SKM-1 treated with dmso at 0.1 percent for 144 hours (cell line): Measurements from ENCODE around the gene AMOTL1.

Source experiments
- DNase-seq: peaks from one replicate; lab custom pipeline; 2025; ENCODE audit not compliant: unreplicated experiment; lab: John Stamatoyannopoulos, UW

The AMOTL1 gene

DNA sequence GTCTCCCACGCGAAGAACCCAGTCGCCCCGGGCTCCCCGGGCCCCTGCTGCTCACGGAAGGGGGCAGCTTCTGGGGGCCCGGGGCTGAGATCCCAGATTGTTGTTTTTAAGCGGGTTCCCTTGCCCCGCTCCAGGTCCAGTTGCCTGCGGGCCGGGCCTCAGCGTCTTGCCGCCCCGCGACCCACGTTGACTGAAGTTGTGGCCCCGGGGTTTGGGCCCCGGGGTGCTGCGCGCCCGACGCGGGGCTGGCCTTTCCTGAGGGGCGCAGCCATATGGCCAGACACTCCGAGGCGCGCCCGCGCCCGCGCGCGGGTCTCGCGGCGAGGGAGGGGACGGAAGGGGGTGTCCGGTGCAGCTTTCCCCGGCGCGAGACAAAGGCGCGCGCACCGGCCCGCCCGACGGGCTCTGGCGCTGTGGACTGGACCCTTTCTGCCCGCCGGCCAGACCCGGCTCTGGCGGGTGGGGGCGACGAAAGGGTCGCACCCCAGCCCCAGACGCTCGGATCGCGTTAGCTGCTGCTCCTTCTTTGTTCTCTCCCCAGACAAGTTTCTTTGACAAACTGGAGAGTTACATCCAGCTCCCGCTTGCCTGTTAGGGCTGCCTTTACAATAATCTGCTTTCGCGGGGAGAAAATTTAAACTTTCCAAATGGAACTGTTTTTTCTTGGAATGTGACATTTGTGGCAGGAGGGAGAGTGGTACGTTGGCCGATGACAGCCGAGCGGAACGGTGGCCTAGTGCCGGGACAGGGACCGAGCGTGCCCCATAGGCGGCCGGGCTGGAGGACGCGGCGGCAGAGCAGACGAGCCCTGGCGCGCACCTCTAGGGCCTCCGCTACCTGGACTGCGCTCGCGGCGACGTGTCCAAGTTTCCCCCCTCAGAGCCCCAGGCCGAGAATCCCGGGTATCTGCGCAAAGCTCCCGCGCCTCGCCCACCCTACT, 716 bp downstream of the AMOTL1 start:
- no peak for DNase-seq

DNA sequence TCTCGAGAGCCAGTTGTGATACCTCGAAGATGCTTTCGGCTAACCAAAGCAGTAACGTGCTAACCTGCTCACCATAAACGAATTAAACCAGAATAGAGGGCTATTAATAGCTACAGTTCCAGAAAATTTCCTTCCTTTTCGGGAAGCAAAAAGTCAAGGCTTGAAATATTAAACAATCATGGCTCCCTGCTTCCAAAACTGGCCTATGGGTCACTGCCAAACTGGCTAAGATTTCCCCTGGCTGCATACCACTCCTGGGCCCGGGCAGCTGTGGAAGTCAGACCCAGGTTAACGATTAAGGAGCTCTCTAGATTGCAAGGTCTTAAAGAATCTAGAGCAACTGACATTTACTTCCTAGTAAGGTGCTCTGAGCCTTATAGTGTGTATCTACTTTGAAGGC, 1.7 kb downstream of the AMOTL1 start:
- no peak for DNase-seq

DNA sequence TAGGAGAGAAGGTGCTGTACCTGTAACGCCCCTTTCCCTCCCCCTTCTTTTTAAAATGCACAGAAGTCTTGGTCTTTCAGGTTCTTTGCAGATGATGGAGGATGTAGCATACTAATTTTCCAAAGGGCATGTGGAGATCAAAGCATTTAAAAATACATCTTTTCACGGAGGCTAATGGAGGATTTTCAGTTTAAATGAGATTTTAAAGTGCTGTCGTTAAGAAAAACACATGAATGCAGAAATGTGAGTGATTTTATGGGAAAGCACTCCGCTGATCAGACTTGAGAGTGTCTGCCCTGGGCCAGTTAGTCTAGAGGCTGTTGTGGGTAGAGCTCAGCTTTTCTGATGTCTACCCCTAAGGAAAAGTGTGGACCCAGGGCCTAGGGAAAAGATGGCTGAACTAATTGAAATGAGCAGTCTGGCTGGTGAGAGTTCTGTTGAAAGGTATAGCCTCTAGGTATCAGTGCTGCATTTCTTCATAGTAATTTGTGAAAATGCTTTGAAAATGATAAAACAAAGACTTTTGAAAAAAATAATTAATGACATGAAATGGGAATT, 2.5 kb downstream of the AMOTL1 start:
- DNase-seq: no peak

DNA sequence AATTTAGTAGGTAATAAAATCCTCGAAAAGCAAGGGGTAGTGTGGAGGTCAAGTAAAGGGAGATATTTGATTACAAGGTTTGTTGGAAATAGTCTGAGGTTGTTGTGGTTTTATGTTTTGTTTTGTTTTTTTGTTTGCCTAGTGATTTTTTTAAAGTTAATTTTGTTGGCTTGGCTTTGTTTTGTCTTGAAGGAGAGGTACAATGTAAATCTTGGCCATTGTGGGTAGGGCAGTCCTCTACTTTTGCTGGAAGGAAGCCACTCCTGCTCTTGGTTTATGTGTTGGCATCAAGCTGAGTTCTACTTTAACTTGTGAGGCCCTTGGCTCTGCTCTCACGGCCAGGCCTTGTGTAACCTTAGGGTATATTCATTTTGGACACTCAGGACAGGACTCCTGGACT, 3.2 kb downstream of the AMOTL1 start:
- DNase-seq: no peak

DNA sequence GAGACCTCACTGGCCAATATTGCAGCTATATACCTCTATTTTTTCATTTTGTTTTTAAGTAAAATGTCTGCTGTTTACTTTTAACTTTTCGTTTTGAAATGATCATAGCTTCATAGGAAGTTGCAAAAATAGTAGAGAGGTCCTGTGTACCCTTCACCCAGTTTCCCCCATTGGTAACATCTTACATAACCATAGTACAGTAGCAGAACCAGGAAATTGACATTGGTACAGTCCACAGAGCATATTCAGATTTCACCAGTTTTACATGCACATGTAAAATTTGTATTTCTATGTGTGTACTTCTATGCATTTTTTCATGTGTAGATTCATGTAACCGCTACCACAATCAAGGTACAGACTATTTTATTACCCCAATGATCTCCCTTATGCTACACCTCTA, 3.8 kb downstream of the AMOTL1 start:
- no peak for DNase-seq

DNA sequence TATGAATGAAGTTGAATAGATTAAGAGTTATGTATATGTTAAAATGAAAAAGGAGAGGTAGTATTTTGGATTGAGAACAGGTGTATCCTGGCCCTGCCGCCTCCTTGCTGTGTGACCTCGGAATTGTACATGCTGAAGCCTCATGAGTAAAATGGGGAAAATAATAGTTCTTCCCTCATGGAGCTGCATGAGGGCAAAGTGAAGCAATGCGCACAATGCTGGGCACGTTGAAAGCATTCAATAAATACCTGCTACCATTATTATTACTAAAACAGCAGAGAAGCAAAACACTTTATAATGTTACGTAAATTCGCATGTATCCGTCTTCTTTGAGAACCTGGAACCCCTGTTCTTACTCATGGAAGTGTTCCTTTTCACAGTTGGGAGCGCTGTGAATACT, 5.7 kb downstream of the AMOTL1 start:
- DNase-seq: no peak

DNA sequence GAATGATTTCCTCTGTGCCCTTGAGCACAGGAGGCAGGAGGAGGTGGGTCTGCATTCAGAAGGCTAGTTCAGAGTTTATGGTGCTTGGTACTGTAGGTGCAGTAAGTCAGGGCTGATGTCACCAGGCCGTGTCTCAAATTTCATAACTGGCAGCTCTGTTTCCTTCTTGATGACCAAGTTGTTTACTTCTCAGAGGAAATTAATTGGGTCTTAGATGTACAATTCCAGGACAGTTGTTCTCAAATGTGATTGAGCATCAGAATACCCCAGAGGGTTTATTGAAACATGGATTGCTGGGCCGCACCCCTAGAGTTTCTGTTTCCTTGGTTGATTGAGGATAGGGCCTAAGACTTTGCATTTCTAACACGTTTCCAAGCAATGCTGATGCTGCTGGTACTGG, 6.2 kb downstream of the AMOTL1 start:
- DNase-seq: no peak

DNA sequence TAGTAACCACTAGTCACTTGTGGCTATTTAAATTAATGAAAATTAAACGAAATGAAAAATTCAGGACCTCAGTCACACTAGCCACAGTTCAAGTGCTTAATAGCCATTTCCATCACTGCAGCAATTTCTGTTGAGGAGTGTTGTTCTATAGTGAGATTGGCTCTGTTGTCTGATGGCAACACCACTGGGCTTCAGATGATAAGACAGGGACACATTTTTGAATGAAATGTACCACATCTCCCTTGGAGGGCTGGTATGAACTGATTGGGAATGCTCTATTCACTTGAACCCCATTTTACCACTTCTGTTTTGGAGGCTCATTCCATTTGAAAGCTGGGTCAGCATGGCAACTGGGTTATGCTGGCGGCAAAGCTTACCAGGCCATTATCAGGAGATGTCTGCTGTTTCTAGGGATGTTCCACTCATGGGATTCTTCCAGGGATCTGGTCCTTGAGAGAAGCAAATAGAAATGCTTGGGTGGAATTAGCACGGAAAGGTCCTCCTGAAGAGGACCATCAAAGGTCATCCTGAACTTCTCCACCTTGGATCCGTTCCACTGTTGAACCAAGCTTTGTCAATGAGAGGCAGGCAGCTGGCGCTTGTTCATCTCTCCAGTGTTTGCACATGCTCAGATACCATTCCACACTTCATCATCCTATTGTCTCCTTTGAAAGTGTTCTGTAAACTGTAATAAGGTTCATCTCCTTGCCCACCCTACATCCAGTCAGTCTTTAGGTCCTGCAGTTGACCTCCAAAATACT, 7.6 kb downstream of the AMOTL1 start:
- DNase-seq: no peak

DNA sequence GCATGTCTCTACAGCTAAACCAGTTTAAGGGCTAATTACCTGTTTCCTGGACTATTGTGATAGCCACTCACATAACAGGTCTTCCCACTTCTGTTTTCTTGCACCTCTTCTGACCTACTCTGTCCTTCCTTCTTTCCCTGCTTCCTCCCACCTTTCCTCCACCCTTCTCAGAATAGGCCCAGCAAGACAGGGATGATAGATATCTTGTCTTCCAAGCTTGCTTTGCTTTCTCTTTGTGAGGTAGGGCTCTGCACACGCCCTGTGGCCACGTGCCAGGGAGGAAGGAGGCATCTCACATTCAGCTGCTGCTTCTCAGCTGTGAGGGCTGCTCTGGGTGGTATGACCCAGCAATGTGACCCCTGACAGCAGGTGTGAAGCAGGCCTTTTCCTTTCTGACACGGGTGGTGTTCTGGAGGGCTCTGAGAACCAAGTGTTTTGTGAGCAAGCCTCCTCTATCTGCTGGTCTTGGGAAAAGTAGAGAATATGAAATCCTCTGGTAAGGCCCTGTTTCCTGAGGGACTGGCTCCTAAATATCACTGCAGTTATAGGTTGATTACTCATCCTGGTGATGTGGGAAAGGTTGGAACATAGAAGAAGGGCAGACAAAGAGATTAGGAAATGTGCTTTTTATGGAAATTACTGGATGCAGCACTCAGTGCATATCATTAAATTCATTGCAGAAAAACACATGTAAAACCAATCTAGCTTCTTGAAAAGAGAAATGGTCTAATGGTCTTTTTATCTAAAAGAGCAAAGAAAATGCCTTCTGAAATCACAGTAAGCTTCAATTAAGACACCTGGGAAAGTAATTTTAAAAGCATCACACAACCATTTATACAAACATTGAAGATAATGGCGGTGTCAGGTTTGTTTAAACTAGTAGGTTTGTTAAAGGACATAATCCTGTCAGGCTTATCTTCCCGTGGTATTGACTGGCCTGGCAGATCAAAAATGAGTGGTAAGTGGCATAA, 8.5 kb downstream of the AMOTL1 start:
- DNase-seq: no peak

DNA sequence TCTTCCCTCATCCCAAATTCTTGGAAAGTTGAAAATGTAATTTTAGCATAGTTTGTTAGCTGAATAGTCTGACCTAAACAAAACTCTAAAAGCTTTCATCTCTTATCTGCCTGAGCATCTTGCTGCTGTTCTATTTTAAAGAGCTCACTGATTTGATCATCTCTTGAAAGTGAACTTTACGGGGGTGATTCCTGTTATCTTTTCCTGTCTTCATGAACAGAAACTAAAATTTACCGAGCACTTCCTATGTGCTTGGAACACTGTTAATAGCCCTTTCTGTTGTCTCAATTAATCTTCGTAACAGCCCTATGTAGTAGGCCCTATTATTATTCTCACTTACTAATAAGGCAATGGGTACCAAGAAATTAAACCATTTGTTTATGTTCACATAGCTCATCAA, 12.3 kb downstream of the AMOTL1 start:
- no peak for DNase-seq

DNA sequence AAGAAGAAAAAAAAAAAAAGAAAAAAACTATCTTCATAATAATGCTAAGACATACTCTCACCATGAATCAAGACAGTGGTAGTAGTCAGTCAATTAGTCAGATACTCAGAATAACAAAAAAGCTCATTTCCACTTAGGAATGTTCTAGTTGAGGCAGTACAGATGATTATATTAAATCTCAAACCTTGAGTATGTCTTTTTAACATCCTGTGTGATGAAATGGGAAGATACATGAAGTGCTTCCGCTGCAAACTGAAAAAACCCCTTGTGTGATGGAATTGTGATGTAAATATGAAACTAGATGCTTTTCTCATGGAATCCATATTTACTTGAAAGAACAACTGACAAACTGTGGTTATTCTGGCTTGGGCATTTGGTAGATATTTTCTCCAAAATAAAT, 13.7 kb downstream of the AMOTL1 start:
- no peak for DNase-seq

DNA sequence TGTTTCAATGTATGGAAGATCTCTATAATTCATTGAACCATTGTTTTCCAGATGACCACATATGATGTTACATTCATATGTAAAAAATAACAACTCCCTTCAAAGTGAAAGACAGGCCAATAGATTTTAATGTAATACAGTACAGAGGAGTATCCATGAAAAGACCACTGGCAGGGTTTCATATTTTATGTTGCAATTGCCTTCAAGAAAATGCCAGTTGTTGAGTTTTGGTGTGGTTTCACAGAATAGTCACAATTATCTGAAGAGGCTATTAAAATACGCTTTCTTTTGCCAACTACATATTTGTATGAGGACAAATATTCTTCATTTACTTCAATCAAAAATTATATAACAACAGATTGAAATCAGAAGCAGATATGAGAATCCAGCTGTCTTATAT, 14.3 kb downstream of the AMOTL1 start:
- DNase-seq: no peak

DNA sequence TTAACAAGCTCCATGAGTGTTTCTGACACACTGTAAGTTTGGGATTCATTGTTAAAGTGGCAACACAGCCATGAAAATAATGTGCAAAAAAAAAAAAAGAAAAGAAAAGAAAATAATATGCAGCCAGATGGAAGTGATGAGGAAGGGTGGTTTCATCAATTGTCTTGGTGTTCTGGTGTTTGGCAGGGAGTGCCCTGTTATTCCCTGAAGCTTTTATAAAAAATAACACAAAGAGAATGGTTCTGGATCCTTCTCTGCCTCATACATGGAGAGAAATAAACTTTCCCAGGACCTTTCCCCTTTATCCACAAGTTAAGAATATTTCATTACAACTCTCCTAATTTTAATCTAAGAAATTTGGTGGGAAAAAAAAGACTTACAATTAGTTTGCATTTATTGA, 16.7 kb downstream of the AMOTL1 start:
- DNase-seq: no peak

DNA sequence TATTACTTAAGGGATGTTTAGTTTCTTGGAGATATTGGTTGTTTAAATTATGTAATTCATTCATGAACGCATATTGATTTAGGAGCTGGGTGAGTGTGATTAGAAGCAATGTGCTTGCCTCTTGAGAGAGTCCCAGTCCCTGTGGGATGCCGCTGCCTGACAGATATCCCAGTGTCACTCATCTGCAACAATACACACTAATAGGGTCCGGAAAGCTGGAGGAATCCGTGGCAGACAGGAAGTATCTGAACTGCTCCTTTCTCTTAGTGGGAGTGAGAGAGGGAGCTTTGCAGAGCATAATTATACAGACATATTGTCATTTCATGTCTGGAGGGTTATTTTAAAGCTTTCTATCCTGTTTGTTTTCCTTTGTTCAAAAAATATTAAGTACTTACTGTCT, 17.4 kb downstream of the AMOTL1 start:
- no peak for DNase-seq

DNA sequence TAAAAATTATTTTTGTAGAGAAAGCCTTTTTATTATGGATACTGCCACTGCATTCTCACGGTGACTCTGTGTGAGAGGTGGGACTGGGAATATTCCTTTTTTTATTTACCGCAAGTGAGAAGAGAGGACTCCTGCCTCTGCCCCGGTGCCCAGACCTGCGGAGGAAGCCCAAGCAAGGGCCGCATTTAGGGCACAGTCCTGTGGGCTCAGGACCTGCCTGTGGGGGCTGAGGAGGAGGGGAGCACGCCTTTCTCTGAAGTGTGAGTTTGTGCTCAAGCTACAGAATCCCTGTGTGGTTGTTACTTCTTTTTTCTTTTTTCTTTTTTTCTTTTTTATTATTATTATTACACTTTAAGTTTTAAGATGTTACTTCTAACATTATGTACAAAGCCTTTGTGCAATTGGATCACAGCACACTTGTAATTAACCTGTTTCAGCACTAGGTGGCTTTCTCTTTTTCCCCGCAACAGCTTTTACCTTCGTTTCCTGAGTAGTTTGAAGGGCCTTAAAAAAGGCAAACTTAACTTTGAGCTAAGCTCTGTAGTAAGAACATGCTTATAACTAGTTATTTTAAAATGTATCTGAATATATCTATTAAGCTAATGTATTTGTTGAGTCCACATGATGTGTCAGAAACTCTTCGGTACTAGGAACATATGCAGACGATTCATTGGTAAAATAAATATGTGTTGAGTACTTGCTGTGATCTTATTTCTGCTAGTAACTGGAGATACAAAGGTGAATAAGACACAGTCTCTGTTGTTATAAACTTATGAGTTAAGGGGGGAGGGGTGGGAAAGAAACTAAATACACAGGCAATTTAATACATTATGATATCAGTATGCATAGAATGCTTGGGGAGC, 18.3 kb downstream of the AMOTL1 start:
- peak; percentile 51 for DNase-seq

DNA sequence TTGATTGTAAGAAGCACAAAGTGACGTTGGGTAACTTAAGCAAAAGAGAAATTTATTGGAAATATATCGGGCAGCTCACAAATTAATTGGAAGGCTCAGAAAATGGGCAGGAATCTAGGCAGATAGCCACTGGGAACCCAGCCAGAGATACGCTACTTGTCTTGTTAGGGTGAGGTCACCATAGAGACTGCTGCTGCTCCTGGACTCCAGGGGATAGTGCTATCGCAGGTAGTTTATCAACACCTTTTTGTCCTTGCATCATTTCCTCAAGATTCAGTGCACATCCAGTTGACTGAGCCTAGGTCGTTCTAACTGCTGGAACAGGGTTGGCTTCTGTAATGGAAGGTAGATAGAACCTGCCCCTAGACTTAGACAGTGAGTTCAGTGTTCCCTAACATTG, 19.6 kb downstream of the AMOTL1 start:
- DNase-seq: no peak

DNA sequence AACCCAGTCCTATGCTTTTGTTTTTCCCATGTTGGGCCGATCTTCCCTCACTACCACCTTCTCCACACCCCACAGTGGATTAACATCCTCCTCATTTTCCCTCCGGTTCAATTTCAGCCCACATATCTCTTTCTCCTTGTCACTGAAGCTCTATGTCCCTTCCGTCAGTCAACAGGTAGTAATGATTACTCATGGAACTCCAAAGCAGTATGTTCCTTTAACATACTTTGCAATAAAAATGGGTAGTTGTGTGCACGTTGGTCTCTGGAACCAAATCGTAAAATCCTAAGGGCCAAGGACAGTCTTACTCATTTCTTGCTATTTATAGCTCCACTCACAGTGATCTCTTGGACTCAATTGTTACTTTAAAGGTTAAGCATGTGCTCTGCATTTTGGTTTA, 20.2 kb downstream of the AMOTL1 start:
- DNase-seq: no peak

DNA sequence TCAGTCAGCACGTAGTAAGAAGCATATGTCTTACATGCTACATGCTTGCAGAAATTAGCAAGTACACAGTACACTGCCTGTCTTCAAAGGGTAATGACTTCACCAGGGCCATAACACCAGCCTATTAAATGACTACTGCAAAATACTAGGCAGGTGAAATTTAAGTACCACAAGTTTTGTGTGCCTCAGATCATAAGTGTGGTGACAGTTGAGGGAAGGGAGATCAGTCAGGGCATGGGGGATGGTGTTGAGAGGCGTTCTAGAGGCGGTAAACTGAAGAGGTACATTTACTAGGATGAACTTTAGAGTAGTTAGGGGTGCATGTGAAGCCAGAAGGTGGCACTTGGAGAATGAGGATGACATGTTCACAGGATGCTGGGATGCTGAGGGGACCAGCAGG, 22.0 kb downstream of the AMOTL1 start:
- DNase-seq: no peak

DNA sequence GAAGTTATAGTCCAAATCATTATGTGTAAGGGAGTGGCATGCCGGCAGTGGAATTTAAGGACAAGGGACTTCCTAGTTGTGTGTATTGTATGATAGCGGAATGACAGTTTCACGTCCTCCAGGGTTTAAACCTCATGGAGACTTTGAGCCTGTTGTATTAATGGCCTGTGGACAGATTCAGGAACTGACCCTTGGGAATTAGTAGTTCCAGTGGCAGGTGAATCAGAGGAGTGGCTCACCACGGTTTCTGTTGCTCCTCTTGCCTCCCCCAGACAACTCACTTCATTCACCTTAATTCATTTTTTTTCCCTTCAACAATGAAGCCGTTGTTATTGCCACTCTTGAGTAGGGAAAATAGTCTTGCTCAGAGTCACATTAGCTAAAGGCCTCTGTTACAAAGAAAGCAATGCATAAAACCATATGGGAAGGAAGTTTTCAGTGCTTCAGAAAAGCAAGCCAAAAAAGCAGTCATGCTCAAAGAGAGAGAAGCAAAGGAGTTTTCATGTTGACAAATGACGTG, 22.6 kb downstream of the AMOTL1 start:
- DNase-seq: no peak
